ENCODE results near the gene UGT3A1.

UGT3A1 gene

DNA sequence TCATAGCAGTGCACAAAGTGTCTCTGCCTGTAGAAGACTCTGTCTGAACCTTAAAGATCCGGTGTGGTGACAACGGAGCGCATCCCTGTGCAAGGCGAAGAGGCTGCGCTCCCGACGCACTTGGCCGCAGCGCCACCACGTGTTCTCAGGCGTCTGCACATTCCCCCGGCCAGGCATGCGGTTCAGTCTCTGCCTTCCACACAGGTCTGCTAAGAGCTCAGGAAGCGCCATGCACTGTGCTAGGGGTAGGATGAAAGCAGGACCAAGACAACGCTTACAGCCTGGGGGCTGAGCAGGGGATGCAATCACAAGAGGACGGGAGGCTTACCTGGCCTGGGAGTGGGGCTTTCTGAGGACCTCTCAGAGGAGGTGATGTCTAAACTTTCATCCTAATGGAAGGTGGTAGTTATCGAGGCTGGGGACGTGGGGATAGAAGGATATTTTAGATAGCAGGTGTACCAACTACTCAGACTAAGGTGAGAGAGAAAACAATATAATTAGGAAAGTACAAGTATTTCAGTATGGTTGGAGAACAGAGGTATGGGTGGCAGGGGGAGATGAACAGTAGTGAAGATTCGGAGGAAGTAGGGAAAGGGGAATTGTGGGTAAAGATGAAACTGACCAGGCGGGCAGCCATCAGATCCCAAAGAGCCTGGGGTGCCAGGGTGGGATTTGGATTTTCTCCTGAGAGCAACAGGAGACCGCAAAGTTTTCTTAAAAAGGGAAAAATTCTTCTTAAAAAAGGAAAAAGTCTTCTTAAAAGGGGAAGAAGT, 66.1 kb downstream of the UGT3A1 start:
- Histone ChIP-seq H3K27me3 (ENCODE audit: control insufficient read depth, insufficient read depth, low read length) (peaks cover 4% of the 10 kb centered on the region), H3K9me3 (ENCODE audit: control insufficient read depth, low read length) (no peaks in the 10 kb centered on the region), H3K4me3 (ENCODE audit: low read length) (no peak overlapping the region), H3K9ac (ENCODE audit: low read length) (no peak overlapping the region), H3K36me3 (ENCODE audit: control insufficient read depth, insufficient read depth, low read length) (no peaks in the 10 kb centered on the region), H3K4me1 (ENCODE audit: control insufficient read depth, insufficient read depth, low read length) (no peaks in the 10 kb centered on the region)

- Histone ChIP-seq H3K4me3 (ENCODE audit: low read length) (no peak overlapping the region), H3K9ac (ENCODE audit: low read length) (no peak overlapping the region), H3K36me3 (ENCODE audit: control insufficient read depth, insufficient read depth, low read length) (no peaks in the 10 kb centered on the region), H3K27me3 (ENCODE audit: control insufficient read depth, insufficient read depth, low read length) (peaks cover 4% of the 10 kb centered on the region), H3K9me3 (ENCODE audit: control insufficient read depth, low read length) (no peaks in the 10 kb centered on the region), H3K4me1 (ENCODE audit: control insufficient read depth, insufficient read depth, low read length) (no peaks in the 10 kb centered on the region)
Observed at GRCh38 chr5:35924122-35924949, 66.9 kb downstream of the UGT3A1 start.

GRCh38 chr5:35922468-35922867, 68.7 kb downstream of the UGT3A1 start:
- H3K36me3 ChIP-seq (ENCODE audit: control insufficient read depth, insufficient read depth, low read length) = no peaks in the 10 kb centered on the region
- H3K9ac ChIP-seq (ENCODE audit: low read length) = no peak overlapping the region
- H3K4me1 ChIP-seq (ENCODE audit: control insufficient read depth, insufficient read depth, low read length) = no peaks in the 10 kb centered on the region
- H3K9me3 ChIP-seq (ENCODE audit: control insufficient read depth, low read length) = no peaks in the 10 kb centered on the region
- H3K27me3 ChIP-seq (ENCODE audit: control insufficient read depth, insufficient read depth, low read length) = peaks cover 4% of the 10 kb centered on the region
- H3K4me3 ChIP-seq (ENCODE audit: low read length) = no peak overlapping the region

DNA sequence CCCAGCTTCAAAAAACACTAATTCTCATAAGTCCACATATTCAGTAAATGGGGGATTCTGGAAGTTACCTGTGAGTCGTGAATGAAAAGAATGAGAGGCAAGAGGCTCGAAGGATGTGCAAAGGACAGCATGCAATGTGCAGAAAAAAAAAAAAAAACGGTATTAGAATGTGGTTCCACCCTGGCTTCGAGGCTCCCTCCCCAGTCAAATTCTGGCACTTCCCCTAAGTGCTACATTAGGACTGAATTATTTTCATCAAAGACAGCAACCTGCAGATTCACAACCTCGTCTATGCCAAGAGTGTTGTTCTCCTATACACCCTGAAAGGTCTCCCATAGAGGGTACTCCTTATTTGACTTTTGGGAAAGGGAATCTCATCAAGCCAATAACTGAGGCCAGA, 69.3 kb downstream of the UGT3A1 start:
- Histone ChIP-seq H3K9ac (ENCODE audit: low read length) (no peak overlapping the region), H3K4me3 (ENCODE audit: low read length) (no peak overlapping the region), H3K27me3 (ENCODE audit: control insufficient read depth, insufficient read depth, low read length) (peaks cover 4% of the 10 kb centered on the region), H3K4me1 (ENCODE audit: control insufficient read depth, insufficient read depth, low read length) (no peaks in the 10 kb centered on the region), H3K9me3 (ENCODE audit: control insufficient read depth, low read length) (no peaks in the 10 kb centered on the region), H3K36me3 (ENCODE audit: control insufficient read depth, insufficient read depth, low read length) (no peaks in the 10 kb centered on the region)

- Histone ChIP-seq H3K36me3 (ENCODE audit: control insufficient read depth, insufficient read depth, low read length) (no peaks in the 10 kb centered on the region), H3K9ac (ENCODE audit: low read length) (no peak overlapping the region), H3K9me3 (ENCODE audit: control insufficient read depth, low read length) (no peaks in the 10 kb centered on the region), H3K4me3 (ENCODE audit: low read length) (no peak overlapping the region), H3K4me1 (ENCODE audit: control insufficient read depth, insufficient read depth, low read length) (no peaks in the 10 kb centered on the region), H3K27me3 (ENCODE audit: control insufficient read depth, insufficient read depth, low read length) (no peaks in the 10 kb centered on the region)
Observed at GRCh38 chr5:35920890-35921289, 70.3 kb downstream of the UGT3A1 start.

GRCh38 chr5:35919191-35919590, 72.0 kb downstream of the UGT3A1 start:
- Histone ChIP-seq H3K9ac (ENCODE audit: low read length) (no peak overlapping the region), H3K4me1 (ENCODE audit: control insufficient read depth, insufficient read depth, low read length) (no peaks in the 10 kb centered on the region), H3K9me3 (ENCODE audit: control insufficient read depth, low read length) (no peaks in the 10 kb centered on the region), H3K36me3 (ENCODE audit: control insufficient read depth, insufficient read depth, low read length) (no peaks in the 10 kb centered on the region), H3K27me3 (ENCODE audit: control insufficient read depth, insufficient read depth, low read length) (no peaks in the 10 kb centered on the region), H3K4me3 (ENCODE audit: low read length) (no peak overlapping the region)

DNA sequence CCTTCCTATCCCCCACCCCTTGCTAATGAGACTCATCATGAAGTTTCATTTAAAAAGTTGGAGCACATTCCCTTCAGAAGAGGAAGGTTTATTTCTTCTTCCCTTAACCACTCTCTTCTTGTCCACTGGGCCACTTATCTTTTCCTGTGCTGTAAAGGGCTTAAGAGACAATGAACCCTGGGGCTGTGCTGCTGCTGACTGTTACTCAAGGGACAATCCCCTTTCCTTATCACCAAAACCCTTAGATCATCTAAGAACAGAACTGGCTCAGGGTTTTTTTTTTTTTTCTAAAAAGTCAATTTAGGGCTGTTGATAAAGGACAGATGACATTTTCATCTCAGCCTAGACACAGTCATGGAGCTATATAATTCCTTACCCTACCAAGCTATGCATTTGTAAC, 82.4 kb downstream of the UGT3A1 start:
- no peaks in the 10 kb centered on the region for H3K36me3 ChIP-seq (ENCODE audit: control insufficient read depth, insufficient read depth, low read length)
- no peak overlapping the region for H3K4me3 ChIP-seq (ENCODE audit: low read length)
- H3K9ac ChIP-seq (ENCODE audit: low read length) = no peak overlapping the region
- H3K4me1 ChIP-seq (ENCODE audit: control insufficient read depth, insufficient read depth, low read length) = no peaks in the 10 kb centered on the region
- H3K27me3 ChIP-seq (ENCODE audit: control insufficient read depth, insufficient read depth, low read length) = no peaks in the 10 kb centered on the region
- no peaks in the 10 kb centered on the region for H3K9me3 ChIP-seq (ENCODE audit: control insufficient read depth, low read length)

GRCh38 chr5:35908228-35908627, 83.0 kb downstream of the UGT3A1 start:
- H3K36me3 ChIP-seq (ENCODE audit: control insufficient read depth, insufficient read depth, low read length) = no peaks in the 10 kb centered on the region
- no peak overlapping the region for H3K9ac ChIP-seq (ENCODE audit: low read length)

GRCh38 chr5:35904443-35905132, 86.6 kb downstream of the UGT3A1 start:
- Histone ChIP-seq H3K36me3 (ENCODE audit: control insufficient read depth, insufficient read depth, low read length) (no peaks in the 10 kb centered on the region), H3K9ac (ENCODE audit: low read length) (no peak overlapping the region), H3K4me1 (ENCODE audit: control insufficient read depth, insufficient read depth, low read length) (no peaks in the 10 kb centered on the region), H3K27me3 (ENCODE audit: control insufficient read depth, insufficient read depth, low read length) (no peaks in the 10 kb centered on the region), H3K9me3 (ENCODE audit: control insufficient read depth, low read length) (no peaks in the 10 kb centered on the region), H3K4me3 (ENCODE audit: low read length) (no peak overlapping the region)

More at GRCh38 chr5:35908228-35908627, 83.0 kb downstream of the UGT3A1 start:
- Histone ChIP-seq H3K4me3 (ENCODE audit: low read length) (no peak overlapping the region), H3K9me3 (ENCODE audit: control insufficient read depth, low read length) (no peaks in the 10 kb centered on the region), H3K4me1 (ENCODE audit: control insufficient read depth, insufficient read depth, low read length) (no peaks in the 10 kb centered on the region), H3K27me3 (ENCODE audit: control insufficient read depth, insufficient read depth, low read length) (no peaks in the 10 kb centered on the region)

DNA sequence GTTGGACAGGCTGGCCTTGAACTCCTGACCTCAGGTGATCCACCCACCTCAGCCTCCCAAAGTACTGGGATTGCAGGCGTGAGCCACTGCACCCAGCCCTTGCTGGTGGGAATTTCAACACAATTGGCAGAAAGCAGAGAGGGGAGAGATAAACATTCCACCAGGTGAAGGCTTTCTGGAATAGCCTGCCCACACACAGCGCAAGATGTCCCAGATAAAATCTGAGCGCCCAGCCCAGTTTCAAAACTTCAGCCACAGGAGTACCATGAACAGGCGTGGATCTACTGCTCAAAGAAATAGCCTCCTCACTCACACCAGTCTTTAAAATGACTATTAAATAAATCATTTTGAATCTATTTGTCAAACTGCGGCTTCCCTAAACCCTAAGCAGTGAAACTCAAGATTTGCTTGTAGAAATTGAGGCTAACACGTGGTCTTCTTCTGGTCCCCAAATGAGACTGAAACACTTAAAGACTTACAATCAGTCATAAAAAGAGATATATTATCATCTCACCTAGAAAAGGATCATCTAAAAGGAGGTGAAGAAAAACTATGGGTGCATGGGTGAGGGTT, 87.5 kb downstream of the UGT3A1 start:
- Histone ChIP-seq H3K9ac (ENCODE audit: low read length) (no peak overlapping the region), H3K4me1 (ENCODE audit: control insufficient read depth, insufficient read depth, low read length) (no peaks in the 10 kb centered on the region), H3K4me3 (ENCODE audit: low read length) (no peak overlapping the region)

GRCh38 chr5:35902046-35902672, 89.0 kb downstream of the UGT3A1 start:
- Histone ChIP-seq H3K9ac (ENCODE audit: low read length) (no peak overlapping the region), H3K27me3 (ENCODE audit: control insufficient read depth, insufficient read depth, low read length) (no peaks in the 10 kb centered on the region), H3K36me3 (ENCODE audit: control insufficient read depth, insufficient read depth, low read length) (no peaks in the 10 kb centered on the region), H3K9me3 (ENCODE audit: control insufficient read depth, low read length) (no peaks in the 10 kb centered on the region), H3K4me1 (ENCODE audit: control insufficient read depth, insufficient read depth, low read length) (no peaks in the 10 kb centered on the region), H3K4me3 (ENCODE audit: low read length) (no peak overlapping the region)

More for the DNA sequence above, 87.5 kb downstream of the UGT3A1 start:
- Histone ChIP-seq H3K36me3 (ENCODE audit: control insufficient read depth, insufficient read depth, low read length) (no peaks in the 10 kb centered on the region), H3K9me3 (ENCODE audit: control insufficient read depth, low read length) (no peaks in the 10 kb centered on the region), H3K27me3 (ENCODE audit: control insufficient read depth, insufficient read depth, low read length) (no peaks in the 10 kb centered on the region)

All from mucosa of stomach (tissue), 1 donor.